IMR-90 (cell line): ENCODE measurements around the gene UGGT2. TPM values are rescaled to one million over a fixed set of nuclear protein-coding genes. Genes with fewer than 3 reads are reported as not detected.

ENCODE experiments used
- ATAC-seq: fragments of 200-7000 bp; cut with Tn5 transposase; 2 replicates; pipeline ENCODE4 v1.9.1; 2020; ENCODE audit warnings: low read depth, mild to moderate bottlenecking, moderate library complexity
- BruUV-seq: library from RNA; stranded (reverse); fragments of 400-500 nt; replicated peaks from 2 replicates; lab custom pipeline; 2021; lab: Mats Ljungman, UMichigan
- CTCF ChIA-PET: fragments of 300-600 bp; formaldehyde crosslinking; extraction: SDS; loops from one replicate; lab custom pipeline; 2021; ENCODE audit warnings: antibody characterized with exemption; lab: Yijun Ruan, JAX
- POLR2A ChIA-PET: fragments of 300-600 bp; sonication (Branson Sonifier 250); formaldehyde crosslinking; loops from one replicate; lab custom pipeline; 2022; ENCODE audit warnings: antibody characterized with exemption; ENCODE audit not compliant: unreplicated experiment; lab: Charles Lee
- DNase-seq: peaks from one replicate; pipeline ENCODE4 v3.0.0; 2013
- H2AFZ ChIP-seq: replicated peaks from 2 replicates; pipeline ENCODE3; 2013; ENCODE audit warnings: low read length, mild to moderate bottlenecking; ENCODE audit not compliant: poor library complexity
- H2AK5ac ChIP-seq: 2 replicates; pipeline ENCODE4 v1.6.1; 2013; ENCODE audit warnings: low read depth, low read length, inconsistent platforms
- H2AK9ac ChIP-seq: replicated peaks from 2 replicates; pipeline ENCODE3; 2013; ENCODE audit warnings: mild to moderate bottlenecking, low read depth, low read length, moderate library complexity; ENCODE audit not compliant: poor library complexity
- H2BK120ac ChIP-seq: 2 replicates; pipeline ENCODE4 v1.6.1; 2013; ENCODE audit warnings: low read depth, low read length, inconsistent platforms
- H2BK15ac ChIP-seq: 3 replicates; pipeline ENCODE4 v1.6.1; 2013; ENCODE audit warnings: low read depth, low read length, inconsistent platforms
- H2BK20ac ChIP-seq: 2 replicates; pipeline ENCODE4 v1.6.1; 2013; ENCODE audit warnings: low read depth, mild to moderate bottlenecking, inconsistent platforms, low read length, moderate library complexity
- H2BK5ac ChIP-seq: 2 replicates; pipeline ENCODE4 v1.6.1; 2013; ENCODE audit warnings: mild to moderate bottlenecking, low read depth, low read length, inconsistent platforms; ENCODE audit not compliant: poor library complexity, severe bottlenecking
- H3K14ac ChIP-seq: replicated peaks from 2 replicates; pipeline ENCODE4 v1.6.1; 2013; ENCODE audit warnings: low read depth, low read length, inconsistent platforms
- H3K18ac ChIP-seq: 2 replicates; pipeline ENCODE4 v1.6.1; 2013; ENCODE audit warnings: low read depth, low read length, control low read depth
- H3K23ac ChIP-seq: 2 replicates; pipeline ENCODE4 v1.6.1; 2013; ENCODE audit warnings: low read depth, low read length, inconsistent platforms
- H3K27ac ChIP-seq: 2 replicates; pipeline ENCODE4 v1.5.1; 2013; ENCODE audit warnings: mild to moderate bottlenecking, control low read depth, low read length; ENCODE audit not compliant: insufficient read depth
- H3K27me3 ChIP-seq: 2 replicates; pipeline ENCODE4 v1.6.1; 2013; ENCODE audit warnings: low read length; ENCODE audit not compliant: control insufficient read depth, insufficient read depth
- H3K36me3 ChIP-seq: 2 replicates; pipeline ENCODE4 v1.6.1; 2013; ENCODE audit warnings: low read length, mixed read lengths; ENCODE audit not compliant: control insufficient read depth, insufficient read depth
- H3K4ac ChIP-seq: 2 replicates; pipeline ENCODE4 v1.6.1; 2013; ENCODE audit warnings: low read depth, low read length, inconsistent platforms
- H3K4me1 ChIP-seq: 2 replicates; pipeline ENCODE4 v1.6.1; 2013; ENCODE audit warnings: low read length, mixed read lengths; ENCODE audit not compliant: control insufficient read depth, insufficient read depth
- H3K4me2 ChIP-seq: 2 replicates; pipeline ENCODE4 v1.6.1; 2013; ENCODE audit warnings: low read depth, mild to moderate bottlenecking, control low read depth, low read length, moderate library complexity
- H3K4me3 ChIP-seq: 2 replicates; pipeline ENCODE4 v1.5.1; 2013; ENCODE audit warnings: low read depth, mild to moderate bottlenecking, control low read depth, low read length, moderate library complexity; ENCODE audit not compliant: insufficient read depth
- H3K56ac ChIP-seq: 2 replicates; pipeline ENCODE4 v1.6.1; 2013; ENCODE audit warnings: low read length, inconsistent platforms; ENCODE audit not compliant: insufficient read depth; ENCODE audit errors: extremely low read depth
- H3K79me1 ChIP-seq, 2 experiments: 2 replicates each; pipeline ENCODE4 v1.6.1; 2013; ENCODE audit warnings: low read length in 2 of 2, inconsistent platforms in 1 of 2, low read depth in 1 of 2
- H3K9ac ChIP-seq: 2 replicates; pipeline ENCODE4 v1.6.1; 2013; ENCODE audit warnings: low read depth, low read length, control low read depth
- H3K9me1 ChIP-seq: 2 replicates; pipeline ENCODE4 v1.6.1; 2013; ENCODE audit warnings: low read length, inconsistent platforms; ENCODE audit not compliant: insufficient read depth
- H3K9me3 ChIP-seq: 2 replicates; pipeline ENCODE4 v1.6.1; 2013; ENCODE audit warnings: low read length; ENCODE audit not compliant: control insufficient read depth, insufficient read depth
- H4K20me1 ChIP-seq: 2 replicates; pipeline ENCODE4 v1.6.1; 2013; ENCODE audit warnings: low read length, inconsistent platforms; ENCODE audit not compliant: insufficient read depth
- H4K5ac ChIP-seq: 2 replicates; pipeline ENCODE4 v1.6.1; 2013; ENCODE audit warnings: mild to moderate bottlenecking, low read depth, low read length, control low read depth
- H4K8ac ChIP-seq, 2 experiments: 2 replicates each; pipeline ENCODE4 v1.6.1; 2013; ENCODE audit warnings: low read depth in 2 of 2, low read length in 2 of 2, control low read depth in 1 of 2, inconsistent platforms in 1 of 2
- H4K91ac ChIP-seq: 2 replicates; pipeline ENCODE4 v1.6.1; 2013; ENCODE audit warnings: low read depth, low read length, inconsistent platforms; ENCODE audit not compliant: insufficient read depth
- BHLHE40 ChIP-seq: fragments of 150-350 bp; IDR thresholded peaks from 2 replicates; pipeline ENCODE4 v1.6.1; 2016; ENCODE audit warnings: mild to moderate bottlenecking, low read depth, low read length
- CEBPB ChIP-seq: IDR thresholded peaks from 2 replicates; pipeline ENCODE4 v1.6.1; 2012; ENCODE audit warnings: low read depth, low read length, improper control_type of control experiment
- CHD1 ChIP-seq: IDR thresholded peaks from 2 replicates; pipeline ENCODE4 v1.6.1; 2012; ENCODE audit warnings: low read depth, low read length, improper control_type of control experiment
- ELK1 ChIP-seq: fragments of 150-350 bp; IDR thresholded peaks from 2 replicates; pipeline ENCODE4 v1.6.1; 2016; ENCODE audit warnings: low read depth, mild to moderate bottlenecking, low read length, moderate library complexity, borderline replicate concordance
- FOS ChIP-seq: fragments of 150-350 bp; IDR thresholded peaks from 2 replicates; pipeline ENCODE4 v1.6.1; 2016; ENCODE audit warnings: low read depth, low read length
- NFE2L2 ChIP-seq: fragments of 150-350 bp; IDR thresholded peaks from 2 replicates; pipeline ENCODE4 v1.6.1; 2016; ENCODE audit warnings: low read depth, mild to moderate bottlenecking, low read length
- USF2 ChIP-seq: fragments of 150-350 bp; IDR thresholded peaks from 2 replicates; pipeline ENCODE4 v1.6.1; 2017; ENCODE audit warnings: mild to moderate bottlenecking, antibody characterized with exemption, low read length, low read depth
- WGBS, 2 experiments: methylation state at CpG; one replicate each; pipeline versions ENCODE4 v1.1.5 to v1.1.7; 2013; ENCODE audit warnings: missing lambda C conversion rate in 2 of 2; ENCODE audit not compliant: insufficient read length in 1 of 2; ENCODE audit errors: extremely low coverage in 2 of 2; 5-methylcytosine and 5-hydroxymethylcytosine counted together
- dilution Hi-C: fragments of 300-500 bp; cut with HindIII; formaldehyde crosslinking; loops from one replicate; pipeline ENCODE4 v1.14.3; 2018; ENCODE audit warnings: low sequenced_read_pairs; ENCODE audit not compliant: unreplicated experiment
- in situ Hi-C: fragments of 300-500 bp; cut with MboI; formaldehyde crosslinking; loops from 3 replicates; pipeline ENCODE4 v1.14.3; 2019; ENCODE audit warnings: low sequenced_read_pairs, inconsistent platforms, mixed read lengths
- intact Hi-C: fragments of 100-400 bp; cut with micrococcal nuclease; formaldehyde crosslinking; loops from 2 replicates; pipeline ENCODE4 v1.10.0; 2022
- polyA plus RNA-seq, 3 experiments: library from polyadenylated mRNA; depleted of rRNA; stranded (reverse); fragments of >200 nt; gene quantifications; 2 replicates each; pipeline ENCODE4 v1.2.3, GENCODE V29; 2012; ENCODE audit warnings: low replicate concordance in 1 of 3
- total RNA-seq: library from RNA; depleted of rRNA; stranded (reverse); fragments of >200 nt; gene quantifications from 2 replicates; pipeline ENCODE4 v1.2.3, GENCODE V29; 2012

Gene UGGT2
- total and polyA plus RNA-seq, 2 of the 4 experiments (the other 2 are of a cell fraction): 21.4 to 40.1 TPM

GRCh38 chr13:95870421-95870820, 182.8 kb downstream of the UGGT2 start:
- DNase-seq (no peak), ATAC-seq (no peak)
- Histone ChIP-seq H3K56ac (no peak overlapping the region), H3K9me1 (no peaks in the 10 kb centered on the region), H3K4me2 (no peak overlapping the region), H3K9ac (no peak overlapping the region), H4K8ac (no peak overlapping the region), H3K4me3 (no peak overlapping the region), H3K14ac (no peak overlapping the region), H4K5ac (no peak overlapping the region), H3K36me3 (peaks cover 10% of the 10 kb centered on the region), H2AK5ac (no peak overlapping the region), H3K27me3 (no peaks in the 10 kb centered on the region), H2BK5ac (no peak overlapping the region), H3K27ac (no peak overlapping the region), H2AK9ac (no peak overlapping the region), H2BK15ac (no peak overlapping the region), H2AFZ (no peak overlapping the region), H3K9me3 (no peaks in the 10 kb centered on the region), H3K4ac (no peak overlapping the region), H4K91ac (no peak overlapping the region), H2BK120ac (no peak overlapping the region), H2BK20ac (no peak overlapping the region), H3K4me1 (no peaks in the 10 kb centered on the region), H3K23ac (no peak overlapping the region), H4K20me1 (no peaks in the 10 kb centered on the region), H3K18ac (no peak overlapping the region), H3K79me1 (no peaks in the 10 kb centered on the region)
- 100% methylated on average over 1 of the region's 4 CpGs; no CpG with 5 or more reads in 1 of the 2 experiments for WGBS, 2 experiments
- TF ChIP-seq USF2 (no peak), BHLHE40 (no peak), NFE2L2 (no peak), ELK1 (no peak), FOS (no peak), CHD1 (no peak), CEBPB (no peak)
- intact Hi-C loops: no loop called here
- in situ Hi-C loops: no loop called here
- ChIA-PET POLR2A (no interaction called here), CTCF (no interaction called here)
- dilution Hi-C loops: no loop called here
- BruUV-seq: no TSS peak
